ENCODE results near the gene RINT1. TPM values are rescaled to one million over a fixed set of nuclear protein-coding genes. Genes with fewer than 3 reads are reported as not detected.

Gene RINT1
- total and polyA plus RNA-seq, 2 of the 13 experiments (the other 11 are each of a cell fraction or from before 2014, with no cell fraction given) = 14.7 to 19.3 TPM

- TF ChIP-seq ZNF598 (CRISPR knock-in tag; IDR thresholded peaks at IDR 0.05; ENCODE audit: borderline replicate concordance) = peak; percentile 98
- no peak for TF ChIP-seq NBN (conservative IDR thresholded peaks at IDR 0.05)
Measured at GRCh38 chr7:105531792-105532671, at the start of gene RINT1 (continued).

GRCh38 chr7:105487579-105488571, 44.1 kb upstream of the RINT1 start:
- Histone ChIP-seq H2AFZ (ENCODE audit: low read length) (no peak overlapping the region), H3K4me2 (ENCODE audit: low read depth, low read length) (no peak overlapping the region), H3K9me3 (ENCODE audit: low read length) (no peaks in the 10 kb centered on the region), H3K27ac (ENCODE audit: extremely low read length, insufficient read depth, low read length) (no peak overlapping the region), H4K20me1 (ENCODE audit: insufficient read depth, low read length) (no peaks in the 10 kb centered on the region), H3K27me3 (ENCODE audit: control insufficient read depth in 1 of 2, insufficient read depth in 2 of 2, low read length in 2 of 2) (no peaks in the 10 kb centered on the region), H3K79me2 (ENCODE audit: insufficient read depth, low read length) (no peaks in the 10 kb centered on the region), H3K4me1 (ENCODE audit: insufficient read depth, low read length) (0 out of 2 replicates have a peak, but pooled peaks cover 5% of the 10 kb centered on the region), H3K36me3 (replicated peaks in 1 of 2; ENCODE audit: control insufficient read depth in 1 of 2, insufficient read depth in 2 of 2, low read length in 2 of 2) (peaks cover 8 to 34% of the 10 kb centered on the region in 2 experiments), H3K4me3 (replicated peaks in 1 of 3; ENCODE audit: insufficient read depth in 1 of 3, low read depth in 2 of 3, low read length in 3 of 3) (no peak overlapping the region), H3K9ac (ENCODE audit: insufficient read depth, low read depth, low read length) (no peak overlapping the region)
- DNase-seq (ENCODE audit: low spot score) = peak; percentile 62
- no peak for FAIRE-seq
- no TSS peak for BruUV-seq (replicated peaks)
- peak; percentile 84 for ATAC-seq
- in situ Hi-C loops (cut with HindIII; ENCODE audit: extremely low pct_ligation_motif_present, low pct_unique_long_range_greater_than_20kb) (no loop called here), intact Hi-C loops (cut with micrococcal nuclease; ENCODE audit: unreplicated experiment) (loop anchor here (1.0 to 5.0 kb wide), 2 partner anchors 87 to 566 kb away; no protein-coding TSS in a partner anchor)
- ChIA-PET CTCF (ENCODE audit: low intra/inter-chr PET ratio, low total read pairs) (no interaction called here), POLR2A (no interaction called here)
- WGBS (ENCODE audit: low lambda C conversion rate) = 76% methylated on average over 6 of the region's 6 CpGs
- TF ChIP-seq FOXC1 (CRISPR knock-in tag; IDR thresholded peaks at IDR 0.05; ENCODE audit: borderline replicate concordance) (no peak), ZFP90 (CRISPR knock-in tag; IDR thresholded peaks at IDR 0.05; ENCODE audit: borderline replicate concordance) (no peak), HOMEZ (CRISPR knock-in tag; IDR thresholded peaks at IDR 0.05; ENCODE audit: low read depth) (peak; percentile 61; the same call in 1 of the 2 replicates), HDAC6 (IDR thresholded peaks at IDR 0.05; ENCODE audit: low read depth, low read length) (no peak), BCL3 (CRISPR knock-in tag; IDR thresholded peaks at IDR 0.05) (no peak), ZNF253 (CRISPR knock-in tag; IDR thresholded peaks at IDR 0.05; ENCODE audit: borderline replicate concordance) (no peak), ISX (CRISPR knock-in tag; conservative IDR thresholded peaks at IDR 0.05) (no peak)
- TF ChIP-seq, protein P1, sequence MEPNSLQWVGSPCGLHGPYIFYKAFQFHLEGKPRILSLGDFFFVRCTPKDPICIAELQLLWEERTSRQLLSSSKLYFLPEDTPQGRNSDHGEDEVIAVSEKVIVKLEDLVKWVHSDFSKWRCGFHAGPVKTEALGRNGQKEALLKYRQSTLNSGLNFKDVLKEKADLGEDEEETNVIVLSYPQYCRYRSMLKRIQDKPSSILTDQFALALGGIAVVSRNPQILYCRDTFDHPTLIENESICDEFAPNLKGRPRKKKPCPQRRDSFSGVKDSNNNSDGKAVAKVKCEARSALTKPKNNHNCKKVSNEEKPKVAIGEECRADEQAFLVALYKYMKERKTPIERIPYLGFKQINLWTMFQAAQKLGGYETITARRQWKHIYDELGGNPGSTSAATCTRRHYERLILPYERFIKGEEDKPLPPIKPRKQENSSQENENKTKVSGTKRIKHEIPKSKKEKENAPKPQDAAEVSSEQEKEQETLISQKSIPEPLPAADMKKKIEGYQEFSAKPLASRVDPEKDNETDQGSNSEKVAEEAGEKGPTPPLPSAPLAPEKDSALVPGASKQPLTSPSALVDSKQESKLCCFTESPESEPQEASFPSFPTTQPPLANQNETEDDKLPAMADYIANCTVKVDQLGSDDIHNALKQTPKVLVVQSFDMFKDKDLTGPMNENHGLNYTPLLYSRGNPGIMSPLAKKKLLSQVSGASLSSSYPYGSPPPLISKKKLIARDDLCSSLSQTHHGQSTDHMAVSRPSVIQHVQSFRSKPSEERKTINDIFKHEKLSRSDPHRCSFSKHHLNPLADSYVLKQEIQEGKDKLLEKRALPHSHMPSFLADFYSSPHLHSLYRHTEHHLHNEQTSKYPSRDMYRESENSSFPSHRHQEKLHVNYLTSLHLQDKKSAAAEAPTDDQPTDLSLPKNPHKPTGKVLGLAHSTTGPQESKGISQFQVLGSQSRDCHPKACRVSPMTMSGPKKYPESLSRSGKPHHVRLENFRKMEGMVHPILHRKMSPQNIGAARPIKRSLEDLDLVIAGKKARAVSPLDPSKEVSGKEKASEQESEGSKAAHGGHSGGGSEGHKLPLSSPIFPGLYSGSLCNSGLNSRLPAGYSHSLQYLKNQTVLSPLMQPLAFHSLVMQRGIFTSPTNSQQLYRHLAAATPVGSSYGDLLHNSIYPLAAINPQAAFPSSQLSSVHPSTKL (CRISPR knock-in tag; IDR thresholded peaks at IDR 0.05) = peak; percentile 18; the same call in 1 of the 2 replicates
